K562 (cell line): ENCODE measurements around the gene ST6GALNAC1. TPM values are rescaled to one million over a fixed set of nuclear protein-coding genes. Genes with fewer than 3 reads are reported as not detected.

Experiments
- BMI1 ChIP-seq: fragments of 150-350 bp; IDR thresholded peaks from 2 replicates; pipeline ENCODE4 v1.6.1; 2014; ENCODE audit warnings: low read length
- CBFA2T2 ChIP-seq: fragments of 450-650 bp; conservative IDR thresholded peaks from 2 replicates; pipeline ENCODE4 v1.6.1; 2017; ENCODE audit warnings: mild to moderate bottlenecking
- COPS2 ChIP-seq: fragments of 450-650 bp; conservative IDR thresholded peaks from 2 replicates; pipeline ENCODE4 v1.6.1; 2016; ENCODE audit warnings: mild to moderate bottlenecking, moderate library complexity
- FOSL1 ChIP-seq: fragments of 200-800 bp; sonication (Bioruptor generic); conservative IDR thresholded peaks from 2 replicates; pipeline ENCODE4 v1.6.1; 2016; ENCODE audit warnings: missing genetic modification characterization, missing compliant biosample characterization
- IRF2 ChIP-seq: sonication (generic); formaldehyde crosslinking; IDR thresholded peaks from 2 replicates; pipeline ENCODE4 v1.8.1; 2022; ENCODE audit warnings: mild to moderate bottlenecking, missing genetic modification reagents
- KDM1A ChIP-seq, 2 experiments: fragments of 450-650 bp; IDR thresholded peaks; 2 replicates each; pipeline ENCODE4 v1.6.1; 2016; ENCODE audit warnings: mild to moderate bottlenecking in 2 of 2
- LCOR ChIP-seq: sonication (generic); formaldehyde crosslinking; IDR thresholded peaks from 2 replicates; pipeline ENCODE4 v1.8.0; 2022; ENCODE audit warnings: mild to moderate bottlenecking, missing genetic modification reagents
- NCOA4 ChIP-seq: fragments of 450-650 bp; IDR thresholded peaks from 2 replicates; pipeline ENCODE4 v1.6.1; 2018; ENCODE audit warnings: mild to moderate bottlenecking; ENCODE audit not compliant: partially characterized antibody
- NCOR1 ChIP-seq: fragments of 450-650 bp; IDR thresholded peaks from 2 replicates; pipeline ENCODE4 v1.6.1; 2016; ENCODE audit warnings: mild to moderate bottlenecking, moderate library complexity
- NFIC ChIP-seq: fragments of 450-650 bp; IDR thresholded peaks from 2 replicates; pipeline ENCODE4 v1.6.1; 2017; ENCODE audit warnings: mild to moderate bottlenecking, inconsistent platforms
- PRPF4 ChIP-seq: fragments of 200-400 bp; formaldehyde crosslinking; IDR thresholded peaks from one replicate; pipeline ENCODE4 v1.6.1; 2017; ENCODE audit warnings: low read length, low read depth, mild to moderate bottlenecking; ENCODE audit not compliant: insufficient read depth, poor library complexity, severe bottlenecking
- RBM25 ChIP-seq: fragments of 200-400 bp; formaldehyde crosslinking; IDR thresholded peaks from 2 replicates; pipeline ENCODE4 v1.6.1; 2018; ENCODE audit warnings: low read length, low read depth, moderate library complexity; ENCODE audit not compliant: severe bottlenecking
- RUNX1 ChIP-seq: sonication (generic); IDR thresholded peaks from 2 replicates; pipeline ENCODE4 v1.6.1; 2016; ENCODE audit warnings: antibody characterized with exemption, low read depth
- SMARCE1 ChIP-seq: fragments of 450-650 bp; IDR thresholded peaks from 2 replicates; pipeline ENCODE4 v1.7.1; 2016; ENCODE audit warnings: mild to moderate bottlenecking
- SNIP1 ChIP-seq: fragments of 450-650 bp; IDR thresholded peaks from 2 replicates; pipeline ENCODE4 v1.7.1; 2017; ENCODE audit warnings: low read depth, mild to moderate bottlenecking
- SRSF9 ChIP-seq: fragments of 200-400 bp; formaldehyde crosslinking; IDR thresholded peaks from 2 replicates; pipeline ENCODE4 v1.6.1; 2017; ENCODE audit warnings: low read depth, low read length, borderline replicate concordance
- TAF1 ChIP-seq: IDR thresholded peaks from 2 replicates; pipeline ENCODE4 v1.6.1; 2011; ENCODE audit warnings: mild to moderate bottlenecking, low read length, moderate library complexity; ENCODE audit not compliant: insufficient read depth, control insufficient read depth, severe bottlenecking; ENCODE audit errors: extremely low read depth
- TCF3 ChIP-seq: sonication (generic); formaldehyde crosslinking; IDR thresholded peaks from 2 replicates; pipeline ENCODE4 v1.4.0; 2020; ENCODE audit warnings: mild to moderate bottlenecking, missing genetic modification reagents
- TEAD4 ChIP-seq, 2 experiments: sonication (generic) in 1 of 2; formaldehyde crosslinking in 1 of 2; IDR thresholded peaks; 2 replicates each; pipeline versions ENCODE4 v1.6.1 to v1.8.0; 2012 to 2022; ENCODE audit warnings: borderline replicate concordance in 1 of 2, inconsistent platforms in 1 of 2, low read length in 1 of 2, mild to moderate bottlenecking in 1 of 2, missing genetic modification reagents in 1 of 2
- TRIM28 ChIP-seq: fragments of 450-650 bp; IDR thresholded peaks from 2 replicates; pipeline ENCODE4 v1.6.1; 2017
- ZNF3 ChIP-seq: fragments of 250-450 bp; sonication (Bioruptor Pico); IDR thresholded peaks from 2 replicates; pipeline ENCODE4 v1.5.0; 2021; ENCODE audit warnings: mild to moderate bottlenecking, moderate library complexity
- ZNF77 ChIP-seq: fragments of 250-450 bp; sonication (Bioruptor Pico); IDR thresholded peaks from 2 replicates; pipeline ENCODE4 v1.5.0; 2020
- ZNF830 ChIP-seq: fragments of 250-450 bp; sonication (Bioruptor Pico); IDR thresholded peaks from 2 replicates; pipeline ENCODE4 v1.5.0; 2021; ENCODE audit warnings: mild to moderate bottlenecking
- polyA plus RNA-seq, 8 experiments: library from polyadenylated mRNA; depleted of rRNA in 4 of 8; stranded (reverse) in 5 of 8; unstranded in 3 of 8; fragments of >200 nt; fragmentation: Nextera tagmentation in 2 of 8; fragmentation: Illumina TruSeq in 1 of 8; extraction: Ambion mirVana in 2 of 8; extraction: Trizol in 1 of 8; gene quantifications; 2 replicates each; pipeline versions ENCODE4 v1.2.1 to v1.2.3, GENCODE V29; 2011 to 2014; ENCODE audit warnings: inconsistent platforms in 1 of 8, missing spikeins in 1 of 8
- total RNA-seq, 7 experiments: library from RNA; depleted of rRNA in 6 of 7; stranded (reverse); fragments of >200 nt in 6 of 7; fragmentation: Illumina TruSeq in 2 of 7; extraction: Trizol in 2 of 7; gene quantifications; 2 replicates each; pipeline versions ENCODE4 v1.2.1 to v1.2.3, GENCODE V29; 2011 to 2021; ENCODE audit warnings: low replicate concordance in 1 of 7
- TF ChIP-seq, protein P1 (sequence below): fragments of 250-450 bp; sonication (Bioruptor Pico); IDR thresholded peaks from 2 replicates; pipeline ENCODE4 v1.4.0; 2020; ENCODE audit warnings: mild to moderate bottlenecking, moderate library complexity, borderline replicate concordance
- TF ChIP-seq, protein P2 (sequence below): IDR thresholded peaks from 3 replicates; pipeline ENCODE4 v1.6.1; 2011; ENCODE audit warnings: borderline replicate concordance, mild to moderate bottlenecking; ENCODE audit not compliant: insufficient read length, insufficient read depth
- TF ChIP-seq, protein P3 (sequence below): fragments of 450-650 bp; conservative IDR thresholded peaks from 2 replicates; pipeline ENCODE4 v1.6.1; 2016; ENCODE audit warnings: missing genetic modification characterization, low read depth, mild to moderate bottlenecking, control low read depth, missing compliant biosample characterization

The ST6GALNAC1 gene
- total and polyA plus RNA-seq, 9 of the 15 experiments (the other 6 are each of a cell fraction or from before 2014, with no cell fraction given): 20.6 to 68.4 (median 50.5) TPM

DNA sequence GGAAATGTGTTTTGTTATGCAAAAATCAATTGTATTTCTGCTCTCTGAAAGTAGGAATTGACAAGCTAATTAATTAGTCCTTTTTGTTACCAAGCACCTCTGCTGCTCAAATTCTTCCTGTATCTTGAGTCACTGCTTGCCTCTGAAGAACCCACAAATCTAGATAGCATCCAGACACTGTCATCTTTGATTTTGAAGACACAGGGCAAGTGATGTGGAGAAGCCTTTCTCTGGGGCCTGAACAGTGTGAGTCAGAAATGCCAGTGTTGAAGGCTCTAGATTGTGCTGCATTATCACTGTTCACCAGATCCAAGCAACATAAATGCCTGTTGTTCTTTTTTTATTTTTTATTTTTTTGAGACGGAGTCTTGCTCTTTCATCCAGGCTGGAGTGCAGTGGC lies 10.9 kb upstream of the ST6GALNAC1 start (continued):
- TF ChIP-seq, protein P1, sequence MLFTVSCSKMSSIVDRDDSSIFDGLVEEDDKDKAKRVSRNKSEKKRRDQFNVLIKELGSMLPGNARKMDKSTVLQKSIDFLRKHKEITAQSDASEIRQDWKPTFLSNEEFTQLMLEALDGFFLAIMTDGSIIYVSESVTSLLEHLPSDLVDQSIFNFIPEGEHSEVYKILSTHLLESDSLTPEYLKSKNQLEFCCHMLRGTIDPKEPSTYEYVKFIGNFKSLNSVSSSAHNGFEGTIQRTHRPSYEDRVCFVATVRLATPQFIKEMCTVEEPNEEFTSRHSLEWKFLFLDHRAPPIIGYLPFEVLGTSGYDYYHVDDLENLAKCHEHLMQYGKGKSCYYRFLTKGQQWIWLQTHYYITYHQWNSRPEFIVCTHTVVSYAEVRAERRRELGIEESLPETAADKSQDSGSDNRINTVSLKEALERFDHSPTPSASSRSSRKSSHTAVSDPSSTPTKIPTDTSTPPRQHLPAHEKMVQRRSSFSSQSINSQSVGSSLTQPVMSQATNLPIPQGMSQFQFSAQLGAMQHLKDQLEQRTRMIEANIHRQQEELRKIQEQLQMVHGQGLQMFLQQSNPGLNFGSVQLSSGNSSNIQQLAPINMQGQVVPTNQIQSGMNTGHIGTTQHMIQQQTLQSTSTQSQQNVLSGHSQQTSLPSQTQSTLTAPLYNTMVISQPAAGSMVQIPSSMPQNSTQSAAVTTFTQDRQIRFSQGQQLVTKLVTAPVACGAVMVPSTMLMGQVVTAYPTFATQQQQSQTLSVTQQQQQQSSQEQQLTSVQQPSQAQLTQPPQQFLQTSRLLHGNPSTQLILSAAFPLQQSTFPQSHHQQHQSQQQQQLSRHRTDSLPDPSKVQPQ (CRISPR knock-in tag): no peak
- TF ChIP-seq NFIC: peak; percentile 26; the same call in 1 of the 2 replicates
- no peak for TF ChIP-seq TAF1
- peak; percentile 76 for TF ChIP-seq TCF3 (CRISPR knock-in tag)
- TF ChIP-seq FOSL1: peak; percentile 84
- TF ChIP-seq TRIM28: peak; percentile 55; the same call in 1 of the 2 replicates
- TF ChIP-seq NCOA4: no peak
- TF ChIP-seq ZNF830 (CRISPR knock-in tag): no peak
- TF ChIP-seq ZNF3 (CRISPR knock-in tag): no peak
- TF ChIP-seq IRF2: no peak
- TF ChIP-seq KDM1A (IDR thresholded peaks at IDR 0.05): peak; percentile 93
- TF ChIP-seq TEAD4 (IDR thresholded peaks at IDR 0.05; ENCODE audit: low read length): peak; percentile 53
- TF ChIP-seq TEAD4 (CRISPR knock-in tag; IDR thresholded peaks at IDR 0.05; ENCODE audit: borderline replicate concordance): no peak
- TF ChIP-seq, protein P2, sequence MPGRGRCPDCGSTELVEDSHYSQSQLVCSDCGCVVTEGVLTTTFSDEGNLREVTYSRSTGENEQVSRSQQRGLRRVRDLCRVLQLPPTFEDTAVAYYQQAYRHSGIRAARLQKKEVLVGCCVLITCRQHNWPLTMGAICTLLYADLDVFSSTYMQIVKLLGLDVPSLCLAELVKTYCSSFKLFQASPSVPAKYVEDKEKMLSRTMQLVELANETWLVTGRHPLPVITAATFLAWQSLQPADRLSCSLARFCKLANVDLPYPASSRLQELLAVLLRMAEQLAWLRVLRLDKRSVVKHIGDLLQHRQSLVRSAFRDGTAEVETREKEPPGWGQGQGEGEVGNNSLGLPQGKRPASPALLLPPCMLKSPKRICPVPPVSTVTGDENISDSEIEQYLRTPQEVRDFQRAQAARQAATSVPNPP: no peak
- peak; percentile 41 for TF ChIP-seq NCOR1
- TF ChIP-seq PRPF4: no peak
- TF ChIP-seq CBFA2T2: peak; percentile 77
- TF ChIP-seq SRSF9: no peak
- no peak for TF ChIP-seq RUNX1
- no peak for TF ChIP-seq ZNF77 (CRISPR knock-in tag)
- TF ChIP-seq, protein P3, sequence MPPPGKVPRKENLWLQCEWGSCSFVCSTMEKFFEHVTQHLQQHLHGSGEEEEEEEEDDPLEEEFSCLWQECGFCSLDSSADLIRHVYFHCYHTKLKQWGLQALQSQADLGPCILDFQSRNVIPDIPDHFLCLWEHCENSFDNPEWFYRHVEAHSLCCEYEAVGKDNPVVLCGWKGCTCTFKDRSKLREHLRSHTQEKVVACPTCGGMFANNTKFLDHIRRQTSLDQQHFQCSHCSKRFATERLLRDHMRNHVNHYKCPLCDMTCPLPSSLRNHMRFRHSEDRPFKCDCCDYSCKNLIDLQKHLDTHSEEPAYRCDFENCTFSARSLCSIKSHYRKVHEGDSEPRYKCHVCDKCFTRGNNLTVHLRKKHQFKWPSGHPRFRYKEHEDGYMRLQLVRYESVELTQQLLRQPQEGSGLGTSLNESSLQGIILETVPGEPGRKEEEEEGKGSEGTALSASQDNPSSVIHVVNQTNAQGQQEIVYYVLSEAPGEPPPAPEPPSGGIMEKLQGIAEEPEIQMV (tag): no peak
- TF ChIP-seq SNIP1: no peak
- peak; percentile 59; the same call in 1 of the 2 replicates for TF ChIP-seq SMARCE1
- peak; percentile 26 for TF ChIP-seq RBM25
- TF ChIP-seq COPS2: no peak
- TF ChIP-seq LCOR (CRISPR knock-in tag): peak; percentile 55; the same call in 1 of the 2 replicates
- TF ChIP-seq BMI1: no peak
